GM23338 (cell line): ENCODE results near the gene PRAMEF1. TPM values are rescaled to one million over a fixed set of nuclear protein-coding genes. Genes with fewer than 3 reads are reported as not detected.

Experiments
- ATAC-seq: fragments of 200-7000 bp; cut with Tn5 transposase; 3 replicates; pipeline ENCODE4 v1.9.1; 2020
- DNase-seq: peaks from one replicate; pipeline ENCODE4 v3.0.0-alpha.2; 2015; ENCODE audit warnings: low spot score
- H2AFZ ChIP-seq: fragments of 200-600 bp; sonication (generic); 2 replicates; pipeline ENCODE4 v1.8.0; 2016; ENCODE audit warnings: antibody characterized with exemption, mild to moderate bottlenecking, moderate library complexity
- H3F3A ChIP-seq: fragments of 200-600 bp; sonication (generic); replicated peaks from 2 replicates; pipeline ENCODE4 v1.8.0; 2017; ENCODE audit warnings: antibody characterized with exemption, mixed run types, low read depth
- H3K27ac ChIP-seq: fragments of 200-600 bp; sonication (generic); 2 replicates; pipeline ENCODE4 v1.6.1; 2016; ENCODE audit warnings: low read depth
- H3K27me3 ChIP-seq: fragments of 200-600 bp; sonication (generic); 2 replicates; pipeline ENCODE4 v1.8.0; 2016; ENCODE audit warnings: mild to moderate bottlenecking, mixed run types, moderate library complexity; ENCODE audit not compliant: insufficient read depth
- H3K36me3 ChIP-seq: fragments of 200-600 bp; sonication (generic); 2 replicates; pipeline ENCODE4 v1.8.0; 2016; ENCODE audit warnings: mild to moderate bottlenecking; ENCODE audit not compliant: insufficient read depth
- H3K4me1 ChIP-seq: fragments of 200-600 bp; sonication (generic); 2 replicates; pipeline ENCODE4 v1.8.0; 2016; ENCODE audit warnings: mild to moderate bottlenecking, moderate library complexity; ENCODE audit not compliant: insufficient read depth
- H3K4me2 ChIP-seq: fragments of 200-600 bp; sonication (generic); 2 replicates; pipeline ENCODE4 v1.7.1; 2017; ENCODE audit warnings: mixed run types
- H3K4me3 ChIP-seq: fragments of 200-600 bp; sonication (generic); 2 replicates; pipeline ENCODE4 v1.6.1; 2016; ENCODE audit warnings: mixed run types
- H3K79me2 ChIP-seq: fragments of 200-600 bp; sonication (generic); replicated peaks from 2 replicates; pipeline ENCODE4 v1.8.0; 2017; ENCODE audit warnings: mild to moderate bottlenecking; ENCODE audit not compliant: insufficient read depth
- H3K9me2 ChIP-seq: fragments of 200-600 bp; sonication (generic); 2 replicates; pipeline ENCODE4 v1.8.0; 2017; ENCODE audit not compliant: insufficient read depth
- H4K20me1 ChIP-seq: fragments of 200-600 bp; sonication (generic); replicated peaks from 2 replicates; pipeline ENCODE4 v1.8.0; 2017; ENCODE audit warnings: mild to moderate bottlenecking; ENCODE audit not compliant: insufficient read depth
- H3K27ac Mint-ChIP-seq: 2 replicates; pipeline ENCODE4 v1.8.0; 2020; ENCODE audit warnings: inconsistent platforms, mild to moderate bottlenecking, moderate library complexity, mixed read lengths
- H3K27me3 Mint-ChIP-seq: 3 replicates; pipeline ENCODE4 v1.8.0; 2022; ENCODE audit warnings: low read depth, mild to moderate bottlenecking, moderate library complexity, mixed read lengths, inconsistent platforms; ENCODE audit not compliant: insufficient read depth, poor library complexity
- H3K36me3 Mint-ChIP-seq: 3 replicates; pipeline ENCODE4 v1.8.0; 2021; ENCODE audit warnings: low read depth, mild to moderate bottlenecking, inconsistent platforms, moderate library complexity, mixed read lengths
- H3K4me1 Mint-ChIP-seq: 3 replicates; pipeline ENCODE4 v1.8.0; 2020; ENCODE audit warnings: mild to moderate bottlenecking, inconsistent platforms, mixed read lengths
- H3K4me3 Mint-ChIP-seq: 3 replicates; pipeline ENCODE4 v1.8.0; 2021; ENCODE audit warnings: moderate library complexity, mild to moderate bottlenecking, inconsistent platforms, mixed read lengths
- H3K9me3 Mint-ChIP-seq: 3 replicates; pipeline ENCODE4 v1.8.0; 2020; ENCODE audit warnings: moderate library complexity, mild to moderate bottlenecking, inconsistent platforms, mixed read lengths
- CREB1 ChIP-seq: fragments of 250-450 bp; sonication (Bioruptor Pico); IDR thresholded peaks from 2 replicates; pipeline ENCODE4 v1.5.0; 2020; ENCODE audit warnings: low read depth, mild to moderate bottlenecking, moderate library complexity
- EZH2 ChIP-seq: fragments of 200-600 bp; sonication (generic); IDR thresholded peaks from one replicate; pipeline ENCODE4 v1.8.0; 2017; ENCODE audit warnings: antibody characterized with exemption, mild to moderate bottlenecking, low read depth; ENCODE audit not compliant: unreplicated experiment
- JUNB ChIP-seq: IDR thresholded peaks from one replicate; pipeline ENCODE4 v1.6.1; 2016; ENCODE audit warnings: antibody characterized with exemption; ENCODE audit not compliant: unreplicated experiment
- NANOG ChIP-seq: IDR thresholded peaks from 2 replicates; pipeline ENCODE4 v1.6.1; 2016; ENCODE audit warnings: antibody characterized with exemption, borderline replicate concordance
- POLR2AphosphoS5 ChIP-seq: IDR thresholded peaks from 2 replicates; pipeline ENCODE4 v1.6.1; 2016; ENCODE audit warnings: antibody characterized with exemption, low read depth
- REST ChIP-seq: IDR thresholded peaks from one replicate; pipeline ENCODE4 v1.6.1; 2018; ENCODE audit warnings: antibody characterized with exemption; ENCODE audit not compliant: unreplicated experiment
- STAT1 ChIP-seq: IDR thresholded peaks from one replicate; pipeline ENCODE4 v1.6.1; 2016; ENCODE audit warnings: antibody characterized with exemption; ENCODE audit not compliant: unreplicated experiment
- ZNF331 ChIP-seq: fragments of 250-450 bp; sonication (Bioruptor Pico); IDR thresholded peaks from 2 replicates; pipeline ENCODE4 v1.5.0; 2020; ENCODE audit warnings: low read depth, mild to moderate bottlenecking, moderate library complexity
- polyA plus RNA-seq: library from polyadenylated mRNA; unstranded; fragments of >200 nt; fragmentation: Nextera tagmentation; extraction: Ambion mirVana; gene quantifications from 2 replicates; pipeline ENCODE4 v1.2.1, GENCODE V29; 2016
- total RNA-seq: library from RNA; depleted of rRNA; stranded (reverse); fragments of >200 nt; shearing (Covaris generic); gene quantifications from 2 replicates; pipeline ENCODE4 v1.2.3, GENCODE V29; 2014
- TF ChIP-seq, protein P1 (sequence below): fragments of 250-450 bp; sonication (Bioruptor Pico); IDR thresholded peaks from 2 replicates; pipeline ENCODE4 v1.5.0; 2020; ENCODE audit warnings: mild to moderate bottlenecking, moderate library complexity

PRAMEF1 gene
- total and polyA plus RNA-seq, 2 experiments from 2014 or later = not detected

- TF ChIP-seq REST (no peak), STAT1 (no peak), JUNB (no peak), POLR2AphosphoS5 (no peak)
Observed at GRCh38 chr1:12745126-12745991, 45.8 kb upstream of the PRAMEF1 start (continued).

GRCh38 chr1:12745992-12746323 is 45.2 kb upstream of the PRAMEF1 start, which contains the start of gene CFAP107:
TSS of gene CFAP107 (plus strand) at chr1:12746200. CDS start at chr1:12746431, 231 bp downstream.
- ATAC-seq = peak; percentile 41
- Histone ChIP-seq H3K36me3 (no peaks in the 10 kb centered on the region), H3K4me3 (no peak within 1 kb of the TSS), H2AFZ (peak within 1 kb of the TSS; percentile 67; the same call in 1 of the 2 replicates), H4K20me1 (no peaks in the 10 kb centered on the region), H3F3A (no peaks in the 10 kb centered on the region), H3K4me1 (0 out of 2 replicates have a peak, but pooled peaks cover 3% of the 10 kb centered on the region), H3K27me3 (no peaks in the 10 kb centered on the region), H3K4me2 (no peak within 1 kb of the TSS), H3K9me2 (no peaks in the 10 kb centered on the region), H3K27ac (no peak within 1 kb of the TSS), H3K79me2 (no peaks in the 10 kb centered on the region)
- no peak within 1 kb of the TSS for H3K4me3 Mint-ChIP-seq
- DNase-seq = peak; percentile 43
- H3K27ac Mint-ChIP-seq = no peak within 1 kb of the TSS
- no peaks in the 10 kb centered on the region for H3K36me3 Mint-ChIP-seq
- H3K9me3 Mint-ChIP-seq = peaks cover 10% of the 10 kb centered on the region; the same call in 2 of the 3 replicates
- no peaks in the 10 kb centered on the region for H3K4me1 Mint-ChIP-seq
- H3K27me3 Mint-ChIP-seq = no peaks in the 10 kb centered on the region
- TF ChIP-seq EZH2 = no peak
- no peak for TF ChIP-seq ZNF331 (CRISPR knock-in tag)

- H3K9me3 Mint-ChIP-seq = peaks cover 10% of the 10 kb centered on the region; the same call in 2 of the 3 replicates
- Histone ChIP-seq H3K9me2 (no peaks in the 10 kb centered on the region), H3K36me3 (no peaks in the 10 kb centered on the region), H3K4me3 (no peak overlapping the region), H3K79me2 (no peaks in the 10 kb centered on the region), H4K20me1 (no peaks in the 10 kb centered on the region), H3F3A (no peaks in the 10 kb centered on the region), H3K27me3 (no peaks in the 10 kb centered on the region), H3K27ac (no peak overlapping the region), H3K4me2 (no peak overlapping the region), H2AFZ (no peak overlapping the region), H3K4me1 (0 out of 2 replicates have a peak, but pooled peaks cover 3% of the 10 kb centered on the region)
- ATAC-seq (no peak), DNase-seq (no peak)
- no peak overlapping the region for H3K4me3 Mint-ChIP-seq
- no peaks in the 10 kb centered on the region for H3K27me3 Mint-ChIP-seq
- H3K4me1 Mint-ChIP-seq = no peaks in the 10 kb centered on the region
- H3K36me3 Mint-ChIP-seq = no peaks in the 10 kb centered on the region
- H3K27ac Mint-ChIP-seq = no peak overlapping the region
- TF ChIP-seq ZNF331 (CRISPR knock-in tag) (no peak), CREB1 (CRISPR knock-in tag) (no peak), NANOG (no peak)
- TF ChIP-seq, protein P1, sequence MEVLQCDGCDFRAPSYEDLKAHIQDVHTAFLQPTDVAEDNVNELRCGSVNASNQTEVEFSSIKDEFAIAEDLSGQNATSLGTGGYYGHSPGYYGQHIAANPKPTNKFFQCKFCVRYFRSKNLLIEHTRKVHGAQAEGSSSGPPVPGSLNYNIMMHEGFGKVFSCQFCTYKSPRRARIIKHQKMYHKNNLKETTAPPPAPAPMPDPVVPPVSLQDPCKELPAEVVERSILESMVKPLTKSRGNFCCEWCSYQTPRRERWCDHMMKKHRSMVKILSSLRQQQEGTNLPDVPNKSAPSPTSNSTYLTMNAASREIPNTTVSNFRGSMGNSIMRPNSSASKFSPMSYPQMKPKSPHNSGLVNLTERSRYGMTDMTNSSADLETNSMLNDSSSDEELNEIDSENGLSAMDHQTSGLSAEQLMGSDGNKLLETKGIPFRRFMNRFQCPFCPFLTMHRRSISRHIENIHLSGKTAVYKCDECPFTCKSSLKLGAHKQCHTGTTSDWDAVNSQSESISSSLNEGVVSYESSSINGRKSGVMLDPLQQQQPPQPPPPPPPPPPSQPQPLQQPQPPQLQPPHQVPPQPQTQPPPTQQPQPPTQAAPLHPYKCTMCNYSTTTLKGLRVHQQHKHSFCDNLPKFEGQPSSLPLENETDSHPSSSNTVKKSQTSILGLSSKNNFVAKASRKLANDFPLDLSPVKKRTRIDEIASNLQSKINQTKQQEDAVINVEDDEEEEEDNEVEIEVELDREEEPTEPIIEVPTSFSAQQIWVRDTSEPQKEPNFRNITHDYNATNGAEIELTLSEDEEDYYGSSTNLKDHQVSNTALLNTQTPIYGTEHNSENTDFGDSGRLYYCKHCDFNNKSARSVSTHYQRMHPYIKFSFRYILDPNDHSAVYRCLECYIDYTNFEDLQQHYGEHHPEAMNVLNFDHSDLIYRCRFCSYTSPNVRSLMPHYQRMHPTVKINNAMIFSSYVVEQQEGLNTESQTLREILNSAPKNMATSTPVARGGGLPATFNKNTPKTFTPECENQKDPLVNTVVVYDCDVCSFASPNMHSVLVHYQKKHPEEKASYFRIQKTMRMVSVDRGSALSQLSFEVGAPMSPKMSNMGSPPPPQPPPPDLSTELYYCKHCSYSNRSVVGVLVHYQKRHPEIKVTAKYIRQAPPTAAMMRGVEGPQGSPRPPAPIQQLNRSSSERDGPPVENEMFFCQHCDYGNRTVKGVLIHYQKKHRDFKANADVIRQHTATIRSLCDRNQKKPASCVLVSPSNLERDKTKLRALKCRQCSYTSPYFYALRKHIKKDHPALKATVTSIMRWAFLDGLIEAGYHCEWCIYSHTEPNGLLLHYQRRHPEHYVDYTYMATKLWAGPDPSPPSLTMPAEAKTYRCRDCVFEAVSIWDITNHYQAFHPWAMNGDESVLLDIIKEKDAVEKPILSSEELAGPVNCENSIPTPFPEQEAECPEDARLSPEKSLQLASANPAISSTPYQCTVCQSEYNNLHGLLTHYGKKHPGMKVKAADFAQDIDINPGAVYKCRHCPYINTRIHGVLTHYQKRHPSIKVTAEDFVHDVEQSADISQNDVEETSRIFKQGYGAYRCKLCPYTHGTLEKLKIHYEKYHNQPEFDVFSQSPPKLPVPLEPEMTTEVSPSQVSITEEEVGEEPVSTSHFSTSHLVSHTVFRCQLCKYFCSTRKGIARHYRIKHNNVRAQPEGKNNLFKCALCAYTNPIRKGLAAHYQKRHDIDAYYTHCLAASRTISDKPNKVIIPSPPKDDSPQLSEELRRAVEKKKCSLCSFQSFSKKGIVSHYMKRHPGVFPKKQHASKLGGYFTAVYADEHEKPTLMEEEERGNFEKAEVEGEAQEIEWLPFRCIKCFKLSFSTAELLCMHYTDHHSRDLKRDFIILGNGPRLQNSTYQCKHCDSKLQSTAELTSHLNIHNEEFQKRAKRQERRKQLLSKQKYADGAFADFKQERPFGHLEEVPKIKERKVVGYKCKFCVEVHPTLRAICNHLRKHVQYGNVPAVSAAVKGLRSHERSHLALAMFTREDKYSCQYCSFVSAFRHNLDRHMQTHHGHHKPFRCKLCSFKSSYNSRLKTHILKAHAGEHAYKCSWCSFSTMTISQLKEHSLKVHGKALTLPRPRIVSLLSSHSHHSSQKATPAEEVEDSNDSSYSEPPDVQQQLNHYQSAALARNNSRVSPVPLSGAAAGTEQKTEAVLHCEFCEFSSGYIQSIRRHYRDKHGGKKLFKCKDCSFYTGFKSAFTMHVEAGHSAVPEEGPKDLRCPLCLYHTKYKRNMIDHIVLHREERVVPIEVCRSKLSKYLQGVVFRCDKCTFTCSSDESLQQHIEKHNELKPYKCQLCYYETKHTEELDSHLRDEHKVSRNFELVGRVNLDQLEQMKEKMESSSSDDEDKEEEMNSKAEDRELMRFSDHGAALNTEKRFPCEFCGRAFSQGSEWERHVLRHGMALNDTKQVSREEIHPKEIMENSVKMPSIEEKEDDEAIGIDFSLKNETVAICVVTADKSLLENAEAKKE (CRISPR knock-in tag) = no peak
Observed at GRCh38 chr1:12748778-12749355, 42.3 kb upstream of the PRAMEF1 start.
